ENCODE measurements around the gene MSRB3.

Gene MSRB3

DNA sequence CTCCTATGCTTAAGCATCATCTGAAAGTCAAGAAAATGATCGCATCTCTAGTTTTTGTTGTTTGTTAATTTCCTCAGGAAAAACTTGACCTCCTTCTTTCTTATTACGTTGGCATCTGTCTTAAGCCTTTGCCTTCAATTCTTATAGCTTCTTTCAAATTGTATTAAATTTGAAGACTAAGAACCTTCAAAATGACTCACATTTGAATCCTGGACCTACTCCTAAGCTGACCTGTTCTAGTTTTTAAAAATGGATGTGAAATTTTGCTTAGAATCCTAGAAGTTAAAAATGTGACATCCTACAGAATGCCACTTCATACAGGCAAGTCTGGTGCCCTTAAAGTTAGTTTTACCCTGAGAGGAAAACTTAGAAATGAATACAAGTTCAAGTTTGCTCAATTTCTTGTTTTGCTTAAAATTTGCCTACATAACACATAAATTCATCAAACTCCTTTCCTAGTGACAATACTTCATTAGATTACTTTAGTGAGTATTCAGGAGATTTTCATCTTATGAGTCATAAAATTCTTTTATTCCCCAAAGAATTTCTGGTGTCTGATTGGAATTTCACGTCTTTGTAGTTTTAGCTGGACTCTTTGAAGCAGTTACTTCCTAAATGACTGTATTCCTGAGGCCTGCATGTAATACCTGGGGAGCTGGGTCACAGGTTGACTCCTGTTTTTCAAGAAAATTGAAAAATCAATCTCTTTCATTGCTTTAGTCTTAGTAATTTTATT is 152.3 kb downstream of the MSRB3 start:
- no peak overlapping the region for H3K4me3 ChIP-seq (ENCODE audit: low read depth, low read length)
- CTCF ChIA-PET, result no interaction called here
- no peak for DNase-seq (ENCODE audit: low read depth, low spot score)
- TF ChIP-seq, protein P1, sequence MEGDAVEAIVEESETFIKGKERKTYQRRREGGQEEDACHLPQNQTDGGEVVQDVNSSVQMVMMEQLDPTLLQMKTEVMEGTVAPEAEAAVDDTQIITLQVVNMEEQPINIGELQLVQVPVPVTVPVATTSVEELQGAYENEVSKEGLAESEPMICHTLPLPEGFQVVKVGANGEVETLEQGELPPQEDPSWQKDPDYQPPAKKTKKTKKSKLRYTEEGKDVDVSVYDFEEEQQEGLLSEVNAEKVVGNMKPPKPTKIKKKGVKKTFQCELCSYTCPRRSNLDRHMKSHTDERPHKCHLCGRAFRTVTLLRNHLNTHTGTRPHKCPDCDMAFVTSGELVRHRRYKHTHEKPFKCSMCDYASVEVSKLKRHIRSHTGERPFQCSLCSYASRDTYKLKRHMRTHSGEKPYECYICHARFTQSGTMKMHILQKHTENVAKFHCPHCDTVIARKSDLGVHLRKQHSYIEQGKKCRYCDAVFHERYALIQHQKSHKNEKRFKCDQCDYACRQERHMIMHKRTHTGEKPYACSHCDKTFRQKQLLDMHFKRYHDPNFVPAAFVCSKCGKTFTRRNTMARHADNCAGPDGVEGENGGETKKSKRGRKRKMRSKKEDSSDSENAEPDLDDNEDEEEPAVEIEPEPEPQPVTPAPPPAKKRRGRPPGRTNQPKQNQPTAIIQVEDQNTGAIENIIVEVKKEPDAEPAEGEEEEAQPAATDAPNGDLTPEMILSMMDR (IDR thresholded peaks at IDR 0.05; ENCODE audit: insufficient read depth, low read length, missing control alignments), result no peak
- POLR2A ChIA-PET, result interaction anchor here (1.2 kb wide), 1 partner anchor 40 kb away, joined by 3 read pairs; no protein-coding TSS in a partner anchor

DNA sequence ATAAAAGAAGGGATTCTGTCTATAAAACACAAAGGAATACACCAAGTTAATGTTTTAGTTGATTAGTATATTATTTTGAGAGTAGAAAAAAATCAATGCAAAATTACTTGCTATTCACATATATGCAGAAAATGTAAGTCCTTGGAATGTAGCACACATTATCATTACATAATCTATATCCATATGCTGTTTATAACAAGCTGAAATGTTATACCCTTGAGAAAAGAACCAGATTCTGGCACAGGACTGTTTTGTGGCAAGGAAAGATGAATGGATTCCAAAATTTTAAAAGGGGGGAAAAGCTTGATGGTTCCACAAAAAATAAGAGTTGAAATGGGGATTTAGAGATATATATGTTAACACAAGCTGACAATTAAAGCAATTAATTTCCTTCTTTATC is 153.6 kb downstream of the MSRB3 start:
- no peak overlapping the region for H3K4me3 ChIP-seq (ENCODE audit: low read depth, low read length)
- TF ChIP-seq, protein P1 (IDR thresholded peaks at IDR 0.05; ENCODE audit: insufficient read depth, low read length, missing control alignments), result no peak
- CTCF ChIA-PET, result interaction anchor here (0.7 to 1.1 kb wide), 2 partner anchors 10 to 170 kb away, joined by 3 read pairs; no protein-coding TSS in a partner anchor
- no peak for DNase-seq (ENCODE audit: low read depth, low spot score)
- POLR2A ChIA-PET, result interaction anchor here (0.6 kb wide), 1 partner anchor 240 kb away, joined by 3 read pairs; no protein-coding TSS in a partner anchor

DNA sequence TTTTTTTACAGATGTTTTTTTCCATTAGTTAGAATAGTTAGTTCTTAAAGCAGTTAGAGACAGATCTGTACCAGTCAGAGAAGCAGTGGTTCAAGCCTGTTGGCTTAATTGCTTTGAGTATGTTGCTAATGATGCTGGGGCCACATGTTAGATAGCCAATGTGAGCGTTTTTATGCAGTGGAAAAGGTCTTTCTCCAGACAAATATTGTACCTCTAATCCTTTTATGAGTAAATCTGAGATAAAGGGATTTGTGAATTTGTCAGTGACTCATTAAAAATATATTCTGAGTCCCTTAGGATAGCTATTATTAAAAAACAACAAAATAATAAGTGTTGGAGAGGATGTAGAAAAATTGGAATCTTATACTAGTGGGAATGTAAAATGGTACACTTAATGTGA is 154.2 kb downstream of the MSRB3 start:
- ChIA-PET CTCF (interaction anchor here (0.7 to 1.1 kb wide), 2 partner anchors 9 to 169 kb away, joined by 3 read pairs; no protein-coding TSS in a partner anchor), POLR2A (interaction anchor here (0.6 kb wide), 1 partner anchor 240 kb away, joined by 3 read pairs; no protein-coding TSS in a partner anchor)
- no peak for DNase-seq (ENCODE audit: low read depth, low spot score)
- TF ChIP-seq, protein P1 (IDR thresholded peaks at IDR 0.05; ENCODE audit: insufficient read depth, low read length, missing control alignments), result no peak
- H3K4me3 ChIP-seq (ENCODE audit: low read depth, low read length), result no peak overlapping the region

DNA sequence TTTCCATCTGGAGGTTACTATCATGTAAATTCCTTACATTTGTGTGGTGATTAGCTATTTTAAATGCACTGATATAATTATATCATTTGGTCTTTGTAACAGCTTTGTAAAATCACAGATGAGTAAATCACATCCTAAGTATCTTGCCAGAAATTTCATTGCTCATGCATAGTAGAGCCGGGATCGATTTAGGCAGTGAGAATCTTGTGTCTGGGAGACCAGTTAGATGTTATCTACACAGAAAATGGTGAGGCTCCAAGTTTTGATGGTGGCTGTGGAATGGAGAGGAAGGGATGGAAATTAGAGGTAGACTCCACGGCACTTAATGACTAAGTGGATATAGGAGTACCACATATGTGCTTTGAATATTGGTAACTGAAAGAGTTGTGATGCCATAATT is 156.3 kb downstream of the MSRB3 start:
- DNase-seq (ENCODE audit: low read depth, low spot score), result no peak
- ChIA-PET POLR2A (no interaction called here), CTCF (interaction anchor here (1.1 to 1.5 kb wide), 2 partner anchors 8 to 9 kb away, joined by 3 to 5 read pairs; no protein-coding TSS in a partner anchor)
- TF ChIP-seq, protein P1 (IDR thresholded peaks at IDR 0.05; ENCODE audit: insufficient read depth, low read length, missing control alignments), result no peak
- no peak overlapping the region for H3K4me3 ChIP-seq (ENCODE audit: low read depth, low read length)

DNA sequence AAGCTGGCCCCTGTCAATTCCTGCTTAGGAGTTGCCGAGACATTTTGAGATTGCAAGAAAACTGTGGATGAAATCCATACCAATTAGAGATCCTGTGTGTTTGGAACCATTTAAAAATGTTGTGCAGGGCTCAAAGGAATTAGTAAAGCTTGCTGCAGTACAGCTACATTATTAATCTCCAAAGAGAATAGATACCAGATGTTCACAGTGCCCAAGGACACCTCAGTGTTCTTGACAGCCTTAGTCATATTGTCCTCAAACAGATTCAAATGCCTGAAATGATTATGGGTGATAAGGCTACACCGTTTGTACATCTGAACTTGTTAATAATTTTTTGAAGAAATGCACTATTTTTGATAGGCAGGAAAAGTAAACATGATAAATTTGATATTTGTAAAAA is 164.6 kb downstream of the MSRB3 start:
- POLR2A ChIA-PET, result interaction anchor here (0.6 to 0.8 kb wide), 2 partner anchors 22 to 89 kb away, joined by 3 read pairs; no protein-coding TSS in a partner anchor
- TF ChIP-seq, protein P1 (IDR thresholded peaks at IDR 0.05; ENCODE audit: insufficient read depth, low read length, missing control alignments), result no peak
- H3K4me3 ChIP-seq (ENCODE audit: low read depth, low read length), result no peak overlapping the region
- CTCF ChIA-PET, result interaction anchor here (0.8 kb wide), 1 partner anchor 9 kb away, joined by 3 read pairs; no protein-coding TSS in a partner anchor
- no peak for DNase-seq (ENCODE audit: low read depth, low spot score)

DNA sequence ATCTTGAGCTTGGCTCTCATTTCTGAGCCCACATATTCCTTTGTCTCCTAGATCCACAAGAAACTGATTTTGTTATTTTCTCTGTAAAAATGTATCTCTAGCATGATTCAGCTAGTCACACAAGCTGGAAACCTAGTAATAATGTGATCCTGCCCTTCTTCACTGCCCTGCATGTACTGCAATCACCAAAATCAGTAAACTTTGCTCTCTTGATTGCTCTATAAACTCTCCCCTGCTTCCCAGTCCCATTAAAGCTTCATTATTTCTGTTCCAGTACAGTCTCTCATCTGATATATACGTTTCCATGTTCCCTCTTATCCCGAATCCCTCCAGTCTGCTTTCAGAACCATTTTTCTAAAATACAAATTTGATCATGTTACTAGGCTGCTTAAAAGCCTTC is 166.5 kb downstream of the MSRB3 start:
- POLR2A ChIA-PET, result no interaction called here

More for the DNA sequence above, 166.5 kb downstream of the MSRB3 start:
- CTCF ChIA-PET, result no interaction called here
- no peak overlapping the region for H3K4me3 ChIP-seq (ENCODE audit: low read depth, low read length)
- no peak for DNase-seq (ENCODE audit: low read depth, low spot score)
- TF ChIP-seq, protein P1 (IDR thresholded peaks at IDR 0.05; ENCODE audit: insufficient read depth, low read length, missing control alignments), result no peak

Measured in AG04449 (cell line).